HG02885 (cell line): Measurements from ENCODE around the gene NFATC1.

Experiments used
- ATAC-seq: cut with Tn5 transposase; IDR thresholded peaks from one replicate; pipeline ENCODE4 v1.9.1; 2021; ENCODE audit warnings: mild to moderate bottlenecking; ENCODE audit not compliant: unreplicated experiment, poor library complexity

Gene NFATC1

GRCh38 chr18:79387214-79387613, 8.5 kb upstream of the NFATC1 start:
- no peak for ATAC-seq

GRCh38 chr18:79387615-79388014, 8.1 kb upstream of the NFATC1 start:
- no peak for ATAC-seq

GRCh38 chr18:79388043-79388442, 7.7 kb upstream of the NFATC1 start:
- ATAC-seq: no peak

- no peak for ATAC-seq
Observed at GRCh38 chr18:79389689-79390088, 6.0 kb upstream of the NFATC1 start.

DNA sequence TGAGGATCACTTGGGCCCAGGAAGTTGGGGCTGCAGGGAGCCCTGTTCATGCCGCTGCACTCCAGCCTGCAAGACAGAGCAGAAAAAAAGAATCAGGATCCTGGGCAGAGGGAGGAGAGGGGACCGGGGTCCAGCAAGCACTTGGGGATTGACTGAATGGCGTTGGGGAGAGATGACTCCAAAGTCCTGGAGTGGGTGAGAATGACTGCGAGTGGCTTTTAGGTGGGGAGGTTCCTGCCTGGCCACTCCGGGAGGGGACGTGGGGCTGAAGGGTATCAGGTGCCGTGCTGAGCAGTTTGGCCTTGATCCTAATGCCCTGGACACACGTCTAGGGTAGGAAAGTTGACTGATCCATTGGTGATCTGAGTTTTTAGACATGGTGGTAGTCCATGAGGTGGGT, 3.5 kb upstream of the NFATC1 start:
- ATAC-seq: no peak

DNA sequence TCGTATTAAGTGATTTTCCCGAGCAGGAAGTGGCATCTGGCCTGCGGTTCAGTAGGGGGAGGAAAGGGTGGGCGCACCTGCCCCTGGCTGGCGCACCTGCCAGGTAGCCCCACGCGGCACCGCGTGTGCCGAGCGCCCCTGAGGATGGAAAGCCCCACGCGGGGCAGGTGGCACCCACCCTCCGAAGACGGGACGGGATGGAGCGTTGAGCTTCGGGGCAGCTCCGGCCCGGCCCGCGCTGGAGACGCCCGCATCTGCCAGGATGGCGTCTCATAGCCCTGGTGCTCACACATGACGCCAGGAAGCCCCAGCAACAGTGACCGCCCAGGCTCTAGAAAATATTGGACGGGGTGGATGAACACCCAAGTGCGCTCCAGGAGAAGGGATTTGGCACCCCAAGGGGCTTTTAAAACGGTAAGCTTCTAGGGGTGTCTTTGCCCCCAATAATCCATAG, 2.5 kb upstream of the NFATC1 start:
- ATAC-seq: no peak

DNA sequence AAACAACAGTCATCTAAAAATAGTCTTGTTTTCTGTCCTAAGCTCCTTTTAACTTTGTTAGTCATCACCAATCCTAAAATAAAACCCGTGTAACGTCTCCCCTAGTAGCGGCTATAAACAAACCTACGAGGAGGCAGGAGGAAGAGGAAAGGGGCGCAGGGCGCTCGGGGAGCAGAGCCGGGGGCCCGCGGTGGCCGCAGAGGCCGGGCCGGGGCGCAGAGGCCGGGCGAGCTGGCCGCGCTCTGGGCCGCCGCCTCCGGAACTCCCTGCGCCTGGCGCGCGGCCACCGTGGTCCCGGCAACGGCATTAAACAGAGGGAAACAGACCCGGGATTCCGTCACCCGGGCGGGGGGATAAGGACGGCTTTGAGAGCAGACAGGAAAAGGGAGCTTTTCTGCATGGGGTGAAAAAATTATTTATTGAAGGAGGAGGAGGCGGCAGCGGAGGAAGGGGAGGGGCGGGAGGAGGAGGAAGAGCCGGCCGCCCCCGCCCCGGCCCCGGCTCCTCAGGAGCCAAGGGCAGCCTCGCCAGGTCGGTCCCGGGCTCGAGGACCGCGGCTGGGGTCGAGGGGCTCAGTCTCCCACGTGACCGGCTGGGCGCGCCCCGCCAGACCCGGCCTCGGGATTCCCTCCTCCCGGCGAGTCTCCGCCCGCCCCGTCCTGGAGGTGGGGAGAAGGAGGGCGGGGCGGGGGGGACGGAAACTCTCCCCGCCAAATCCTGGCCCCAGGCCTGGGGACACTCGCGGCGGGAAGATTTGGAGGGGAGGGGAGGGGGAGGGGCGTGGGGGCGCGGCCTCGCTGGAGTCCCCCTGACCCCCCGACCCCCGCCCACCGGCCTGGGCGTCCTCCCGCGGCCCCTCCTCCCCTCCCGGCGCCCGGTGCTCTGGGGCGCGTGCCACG, 1.8 kb upstream of the NFATC1 start:
- peak; percentile 23 for ATAC-seq

DNA sequence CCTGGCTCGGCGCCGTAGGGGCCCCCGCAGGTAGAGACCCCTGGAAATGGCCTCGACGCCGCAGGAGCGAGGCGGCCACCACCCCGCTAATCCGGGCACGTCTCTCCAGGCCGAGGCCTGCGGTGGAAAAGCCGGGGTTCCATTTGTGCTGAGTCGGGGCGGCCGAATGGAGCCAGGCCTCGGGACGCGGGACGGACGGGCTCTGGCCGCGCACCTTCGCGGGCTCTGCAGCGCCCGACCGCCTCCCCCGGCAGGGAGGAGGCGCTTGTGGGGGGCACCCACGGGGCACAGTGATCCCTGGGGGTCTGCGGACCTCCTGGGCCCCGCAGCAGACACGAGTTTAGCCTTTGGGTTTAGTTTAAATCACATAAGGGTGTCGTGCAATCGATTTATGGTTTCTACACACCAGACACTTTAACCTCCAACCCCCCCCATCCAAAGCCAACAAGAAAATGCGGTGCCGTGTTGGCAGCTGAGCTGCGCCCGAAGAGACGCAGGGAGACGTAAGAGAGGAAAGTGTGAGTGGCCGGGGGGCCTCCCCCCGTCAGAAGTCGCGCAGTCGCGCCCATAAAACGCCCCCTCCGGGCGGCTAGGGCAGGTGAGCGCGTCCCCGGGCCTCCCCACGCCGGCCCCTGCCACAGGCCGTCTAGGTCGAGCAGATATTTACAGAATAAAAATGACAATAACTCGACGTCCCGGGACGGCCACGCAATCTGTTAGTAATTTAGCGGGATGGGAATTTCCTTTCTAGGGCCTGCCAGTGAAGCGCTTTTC, 1.0 kb upstream of the NFATC1 start:
- no peak for ATAC-seq

DNA sequence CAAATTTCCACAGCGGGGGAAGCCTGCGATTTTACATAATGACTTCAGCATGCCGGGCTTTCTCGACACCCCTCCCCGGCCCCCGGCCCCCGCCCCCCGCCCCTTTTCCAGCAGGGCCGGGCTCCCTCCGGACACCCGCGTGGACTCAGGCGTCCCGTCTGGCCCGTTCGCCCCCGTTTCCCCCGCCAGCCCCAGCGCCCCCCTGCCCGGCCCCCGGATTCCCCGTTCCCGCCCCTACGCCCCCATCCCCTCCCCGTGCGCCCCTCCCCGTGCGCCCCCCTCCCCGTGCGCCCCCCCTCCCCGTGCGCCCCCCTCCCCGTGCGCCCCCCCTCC, 456 bp upstream of the NFATC1 start:
- no peak for ATAC-seq

DNA sequence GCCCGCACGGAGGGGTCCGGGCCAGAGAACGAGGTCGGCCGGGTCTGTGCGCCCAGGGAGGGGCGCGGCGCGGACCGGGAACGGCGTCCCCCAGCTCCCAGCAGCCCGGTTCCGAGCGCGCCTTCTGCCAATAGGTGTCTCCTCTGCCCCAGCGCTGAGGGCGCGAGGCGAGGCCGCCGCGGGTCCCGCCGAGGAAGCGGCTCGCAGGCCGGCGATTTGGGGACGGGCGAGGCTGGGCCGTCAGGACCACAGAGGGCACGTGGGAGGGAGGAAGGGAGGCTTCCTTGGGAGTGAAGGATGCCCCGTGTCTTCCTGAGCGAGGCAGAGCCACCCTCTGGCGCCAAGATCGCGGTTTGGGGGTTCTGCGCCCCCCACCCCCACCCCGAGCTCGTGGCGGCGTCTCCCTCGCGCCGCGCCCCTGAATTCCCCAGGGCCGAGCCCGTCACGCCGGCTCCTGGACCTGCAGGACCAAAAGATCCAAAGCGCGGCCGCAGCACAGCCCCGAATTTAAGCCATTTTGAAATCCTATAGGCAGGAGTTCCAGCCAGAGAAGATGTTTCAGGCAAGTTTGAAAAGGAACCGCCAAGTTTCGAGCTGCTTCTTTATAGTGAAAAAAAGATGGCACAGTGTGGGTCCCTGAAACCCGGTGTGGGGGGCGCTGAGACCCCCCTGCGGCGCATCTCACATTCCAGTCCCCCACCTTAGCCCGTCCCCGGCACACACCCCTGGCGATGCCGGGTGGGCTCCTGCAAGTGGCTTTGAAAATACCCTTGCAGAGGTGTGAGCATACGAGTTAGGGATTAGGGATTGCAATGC, 909 bp downstream of the NFATC1 start:
- ATAC-seq: peak; percentile 31

DNA sequence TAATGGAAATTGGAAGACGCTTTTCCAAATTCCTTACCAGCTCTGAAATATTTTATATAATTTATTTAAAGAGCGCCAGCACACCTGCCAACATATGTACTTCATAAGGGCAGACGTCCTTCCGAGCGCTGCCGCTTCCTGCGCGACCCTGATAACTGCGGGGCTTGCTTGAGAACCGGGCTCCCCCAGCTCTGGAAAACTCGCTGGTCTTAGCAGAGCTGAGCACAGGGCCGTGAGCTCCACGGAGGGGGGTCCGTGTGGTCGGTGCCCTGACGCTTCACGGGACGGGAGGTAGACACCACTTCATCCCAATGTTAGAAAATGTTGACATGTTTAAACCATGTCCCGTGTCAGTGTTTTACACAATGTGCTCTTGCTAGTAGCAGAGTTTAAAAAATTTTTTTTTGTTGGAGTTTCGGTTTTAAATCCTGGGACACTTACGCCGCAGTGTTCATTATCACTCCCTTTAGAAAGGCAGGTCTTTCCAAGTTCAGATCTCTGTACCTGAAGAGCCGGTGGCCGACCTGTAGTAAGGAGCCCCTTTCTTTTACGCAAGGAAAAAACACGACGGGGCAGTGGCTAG, 1.6 kb downstream of the NFATC1 start:
- no peak for ATAC-seq

DNA sequence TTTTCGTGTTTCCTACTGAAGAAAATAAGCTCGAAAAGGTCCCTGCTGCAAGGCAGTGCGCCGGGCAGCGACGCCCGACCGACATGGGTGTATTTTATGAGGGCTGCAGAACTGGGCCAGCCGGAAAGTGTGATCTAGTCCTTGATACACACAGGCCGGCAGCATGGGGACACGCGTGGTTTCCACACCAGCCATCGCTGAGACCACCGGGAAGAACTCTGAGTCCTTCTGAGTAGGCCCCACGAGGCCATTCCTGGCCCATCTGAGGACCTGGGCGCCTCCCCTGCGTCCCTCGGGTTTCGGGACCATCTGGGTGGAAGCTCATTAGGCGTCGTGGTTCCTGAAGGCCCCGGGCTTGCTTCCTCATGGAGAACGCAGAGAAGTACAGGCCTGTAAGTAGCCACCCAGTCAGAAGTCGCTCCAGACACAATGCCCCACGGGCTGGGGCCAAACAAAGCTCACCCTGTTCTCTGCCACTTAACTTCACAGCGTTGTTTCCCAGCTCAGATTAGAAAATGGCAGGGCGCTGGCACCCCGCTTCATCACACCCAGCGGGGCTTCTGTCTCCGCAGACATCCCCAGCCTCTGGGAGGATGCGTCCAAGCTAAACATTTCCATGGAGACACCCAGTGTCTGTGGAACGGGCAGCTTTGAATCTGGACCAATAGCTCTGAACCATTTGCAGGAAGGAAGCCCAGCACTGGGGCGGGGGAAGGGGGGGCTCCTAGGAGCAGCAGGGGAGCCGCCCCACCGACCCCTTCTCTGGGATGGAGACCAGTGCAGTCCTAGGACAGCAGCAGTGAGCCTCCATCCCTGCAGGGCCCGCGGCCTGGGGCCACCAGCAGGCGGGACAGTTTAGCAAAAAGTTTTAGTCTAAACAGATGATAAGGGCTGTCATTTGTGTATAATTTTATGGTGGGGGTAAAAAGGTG, 2.4 kb downstream of the NFATC1 start:
- no peak for ATAC-seq

DNA sequence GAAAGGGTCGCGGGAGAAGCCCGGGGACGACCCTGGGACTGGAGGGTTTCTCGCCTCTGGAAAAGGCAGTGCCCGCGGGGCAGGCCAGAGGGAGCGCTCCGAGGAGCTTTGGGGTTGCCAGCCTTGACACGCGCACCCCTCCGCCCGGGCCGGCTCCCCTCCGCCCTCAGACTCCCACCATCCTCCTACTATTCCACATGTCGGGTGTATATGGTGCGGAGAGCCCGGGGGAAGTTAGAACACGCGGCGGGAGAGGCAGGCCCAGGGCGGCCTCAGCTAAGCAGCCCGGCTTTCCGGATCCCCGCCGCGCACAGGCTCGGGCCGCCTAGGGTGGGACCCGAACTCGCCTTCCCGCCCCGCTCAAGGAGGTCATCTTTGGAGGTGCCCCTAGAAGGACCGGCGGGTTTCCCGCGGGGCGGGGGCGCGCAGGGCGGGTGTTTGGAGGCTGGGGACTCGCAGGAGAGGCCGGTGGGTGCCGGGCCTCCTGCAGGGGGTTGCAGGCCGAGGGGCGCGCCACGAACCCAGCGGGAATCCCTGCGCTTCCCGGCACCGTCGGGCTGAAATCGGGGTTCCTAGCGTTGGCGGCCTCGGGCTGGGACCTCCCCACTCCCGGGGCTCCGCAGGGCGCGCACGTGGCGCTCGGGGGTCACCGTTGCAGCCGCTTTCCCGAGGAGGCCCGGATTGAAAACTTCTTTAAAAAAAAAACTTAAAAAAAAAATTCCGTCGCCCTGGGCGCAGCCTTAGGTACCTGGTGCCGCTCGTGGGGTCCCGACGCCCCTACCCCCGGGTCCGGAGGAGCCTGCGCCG, 3.7 kb downstream of the NFATC1 start:
- peak; percentile 16 for ATAC-seq

DNA sequence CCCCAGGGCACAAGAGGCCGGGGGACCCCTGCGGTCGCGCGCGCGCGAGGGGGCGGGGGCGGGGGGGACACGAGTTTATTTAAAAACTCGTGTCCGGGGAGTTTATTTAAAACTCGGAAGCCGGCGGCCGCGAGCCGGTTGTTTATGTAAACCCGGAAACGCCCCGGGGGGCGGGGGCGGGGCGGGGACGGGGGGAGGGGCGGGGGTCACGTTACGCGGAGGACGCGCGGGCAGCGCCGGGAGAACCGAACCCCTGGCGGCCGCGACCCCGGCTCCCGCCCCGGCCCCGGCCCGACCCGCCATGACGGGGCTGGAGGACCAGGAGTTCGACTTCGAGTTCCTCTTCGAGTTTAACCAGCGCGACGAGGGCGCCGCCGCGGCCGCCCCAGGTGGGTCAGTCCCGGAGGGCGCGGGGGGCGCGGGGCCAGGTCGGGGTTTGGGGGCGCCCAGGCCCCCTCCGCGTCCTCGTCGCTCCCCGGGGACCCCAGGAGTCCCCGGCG, 4.4 kb downstream of the NFATC1 start:
- ATAC-seq: peak; percentile 22

- no peak for ATAC-seq
Observed at GRCh38 chr18:79400591-79401381, 5.1 kb downstream of the NFATC1 start.

- ATAC-seq: no peak
Observed at GRCh38 chr18:79401494-79402208, 5.9 kb downstream of the NFATC1 start.

DNA sequence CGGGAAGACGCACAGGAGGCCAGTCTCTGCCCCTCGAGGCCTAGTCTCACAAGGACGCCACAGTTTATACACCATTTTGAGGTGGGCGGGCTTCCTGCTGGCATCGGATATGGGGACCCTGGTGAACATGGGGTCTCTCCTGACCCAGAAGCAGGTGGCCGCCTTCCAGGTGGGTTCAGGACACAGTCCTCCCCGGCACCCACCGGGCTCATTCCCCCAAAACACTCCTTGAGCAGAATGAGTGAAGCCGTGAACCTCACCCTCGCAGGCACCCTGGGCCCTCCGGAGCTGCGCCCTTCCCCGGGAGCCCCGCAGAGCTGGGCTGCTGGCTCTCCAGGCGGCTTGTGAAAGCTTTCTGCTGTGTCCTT, 6.5 kb downstream of the NFATC1 start:
- ATAC-seq: no peak
